HG03565 (cell line): ENCODE data around the gene CMIP.

Experiments
- ATAC-seq: cut with Tn5 transposase; IDR thresholded peaks from one replicate; pipeline ENCODE4 v1.9.1; 2021; ENCODE audit warnings: mild to moderate bottlenecking, moderate library complexity; ENCODE audit not compliant: unreplicated experiment

Gene CMIP

DNA sequence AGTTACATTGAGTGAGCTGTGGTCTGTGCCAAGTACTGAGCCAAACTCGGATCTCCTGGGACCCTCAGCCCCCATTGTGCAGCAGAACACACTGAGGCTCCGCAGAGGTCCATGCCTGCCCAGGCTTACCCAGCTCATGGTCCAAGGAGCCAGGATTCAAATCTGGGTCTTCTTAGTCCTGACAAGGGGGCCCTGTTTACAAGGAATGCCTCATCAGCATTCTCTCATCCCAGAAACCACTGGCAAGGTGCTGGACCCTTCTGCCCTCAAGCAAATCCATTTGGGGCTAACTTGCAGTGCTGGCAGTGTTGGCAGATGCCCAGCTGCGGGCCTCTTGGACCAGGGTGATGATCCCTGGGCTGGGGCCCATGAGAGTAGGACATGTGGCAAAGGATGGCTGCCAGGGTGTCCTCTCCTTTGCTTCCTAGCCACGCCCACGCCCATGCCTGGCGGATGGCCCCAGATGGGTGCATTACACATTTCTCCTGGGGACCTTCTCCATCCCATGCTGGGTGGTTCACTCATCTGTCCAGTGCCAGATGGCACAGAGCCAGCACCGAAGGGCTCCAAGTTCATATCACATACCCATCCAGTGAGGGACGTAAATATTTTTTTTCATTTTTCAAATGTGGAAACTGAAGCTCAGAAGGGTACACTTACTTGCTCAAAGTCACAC, 117.7 kb downstream of the CMIP start:
- no peak for ATAC-seq

GRCh38 chr16:81562926-81563325, 118.3 kb downstream of the CMIP start:
- no peak for ATAC-seq

DNA sequence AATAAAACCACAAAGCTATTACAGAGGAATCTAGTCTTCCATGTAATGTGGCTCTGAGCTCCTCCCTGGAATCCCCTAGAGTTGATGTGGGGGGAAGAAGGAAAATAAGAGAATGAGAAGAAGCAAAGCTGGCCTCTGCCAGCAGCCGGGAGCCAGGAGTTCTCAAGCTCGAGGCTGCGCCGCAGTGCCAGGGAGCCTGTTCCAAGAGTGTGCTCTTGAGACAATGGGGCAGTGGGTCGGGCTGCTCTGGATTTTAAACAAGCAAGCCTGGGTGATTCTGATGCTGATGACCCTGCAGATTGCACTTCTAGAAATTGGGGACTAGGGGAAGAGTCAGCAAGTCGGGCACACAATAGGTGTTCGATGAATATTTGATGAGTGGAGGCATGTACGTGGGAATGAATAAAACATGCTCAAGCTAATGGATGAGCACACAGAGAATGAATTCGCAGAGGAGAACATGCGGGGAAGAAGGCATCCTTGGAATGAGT, 119.9 kb downstream of the CMIP start:
- no peak for ATAC-seq

DNA sequence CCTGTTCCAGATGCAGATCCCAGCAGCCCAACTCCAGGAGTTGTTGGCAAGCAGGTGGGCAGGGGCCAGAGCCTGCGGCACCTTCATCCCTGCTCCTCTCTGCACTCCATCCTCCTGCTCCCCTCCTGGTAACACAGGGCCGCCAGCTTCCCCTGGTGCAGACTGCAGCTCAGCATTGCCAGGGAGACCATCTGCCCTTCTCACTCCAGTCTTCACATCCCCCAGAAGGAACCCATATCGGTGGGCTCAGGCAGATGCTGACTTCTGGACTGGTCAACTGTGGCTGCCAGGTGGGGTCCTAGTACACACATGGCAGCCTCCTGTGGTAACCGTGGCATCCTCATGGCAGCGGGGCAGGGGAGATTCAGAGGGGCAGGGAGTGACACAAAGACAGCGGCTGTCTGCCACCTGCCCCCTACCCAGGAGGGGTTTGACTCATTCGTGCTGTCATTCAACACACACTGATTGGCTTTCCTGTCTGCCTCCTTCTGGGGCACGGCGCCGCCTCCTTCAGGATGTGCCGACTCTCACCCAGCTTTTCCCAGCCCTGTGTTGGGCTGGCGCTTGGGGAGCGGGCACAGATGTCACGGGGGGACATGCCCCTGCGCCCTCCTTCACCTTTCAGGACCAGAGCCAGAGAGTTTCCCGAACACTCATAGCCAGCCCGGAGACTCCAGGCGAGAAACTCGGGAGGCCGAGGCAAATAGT, 120.9 kb downstream of the CMIP start:
- ATAC-seq = no peak

DNA sequence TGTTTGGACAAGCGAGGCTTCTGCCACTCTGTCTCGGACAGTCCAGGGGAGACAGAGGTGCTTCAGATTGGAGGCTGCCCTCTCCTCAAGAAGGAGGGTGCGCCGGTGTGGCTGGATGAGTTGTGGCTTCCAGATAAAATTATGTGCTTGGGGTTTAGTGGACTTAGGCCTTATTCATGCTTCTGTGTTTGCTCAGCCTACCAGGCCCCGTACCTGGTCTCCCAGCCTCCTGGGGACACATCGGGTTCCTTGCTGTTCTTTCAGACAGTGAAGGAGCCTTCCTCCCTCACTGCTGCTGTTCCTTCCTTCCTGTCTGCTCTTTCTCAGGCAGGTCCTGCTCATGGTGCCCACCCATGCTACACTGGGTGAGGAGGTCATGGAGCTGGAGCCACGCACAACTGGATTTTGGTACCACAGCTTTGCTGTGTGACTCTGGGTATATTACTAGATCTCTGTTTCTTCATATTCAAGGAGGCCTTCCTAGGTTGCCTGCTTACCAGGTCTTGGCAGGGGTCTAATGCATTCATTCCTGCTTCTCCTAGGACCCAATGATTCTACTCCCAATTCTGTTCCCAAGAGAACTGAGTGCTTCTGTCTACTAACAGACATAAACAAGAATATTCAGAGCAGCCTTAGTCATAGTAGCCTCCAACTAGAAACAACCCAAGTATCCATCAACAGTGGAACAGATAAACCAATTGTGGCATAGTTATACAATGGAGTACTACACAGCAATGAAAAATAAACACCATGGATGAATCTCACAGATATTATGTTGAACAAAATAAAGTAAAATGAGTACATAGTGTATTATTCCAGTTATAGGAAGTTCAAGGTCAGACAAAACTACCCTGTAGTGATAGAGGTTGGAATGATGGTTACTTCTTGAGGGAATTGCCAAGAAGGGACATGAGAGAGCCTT, 121.7 kb downstream of the CMIP start:
- ATAC-seq = no peak

GRCh38 chr16:81567087-81567486, 122.5 kb downstream of the CMIP start:
- ATAC-seq = no peak

DNA sequence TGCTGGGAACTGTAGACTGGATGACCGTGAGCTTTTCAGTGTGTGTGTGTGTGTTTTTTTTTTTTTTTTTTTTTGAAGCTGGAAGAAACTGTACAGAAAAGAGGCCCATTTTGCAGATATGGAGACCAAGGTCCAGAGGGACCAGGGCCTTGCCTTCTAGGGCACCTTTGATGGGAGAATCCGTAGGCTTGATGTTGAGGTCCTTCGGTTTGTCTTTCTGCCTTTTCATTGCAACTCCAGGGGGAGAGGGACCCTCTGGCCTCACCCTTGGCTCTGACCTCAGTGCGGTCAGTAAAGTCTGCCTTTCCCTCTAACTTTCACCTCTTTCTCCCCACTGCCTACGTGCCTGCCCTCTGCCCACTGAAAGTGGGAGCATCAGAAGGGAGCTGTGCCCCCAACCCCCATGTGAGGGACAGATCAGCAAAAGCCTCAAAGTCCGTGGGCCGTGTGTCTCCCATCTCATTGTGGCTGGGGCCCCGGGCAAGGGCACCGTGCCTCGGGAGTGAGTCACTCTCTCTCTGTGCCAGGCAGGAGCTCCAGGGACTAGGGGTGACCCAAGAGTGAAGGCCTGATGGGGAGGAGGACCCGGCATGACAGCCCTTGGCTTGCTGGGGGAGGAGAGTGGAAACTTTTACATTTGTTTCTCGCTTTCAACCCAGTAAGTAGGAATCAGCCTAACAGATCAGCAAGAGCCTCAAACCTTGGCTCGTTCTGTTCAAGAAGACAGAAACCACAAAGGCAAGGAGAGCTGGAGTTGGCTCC, 123.6 kb downstream of the CMIP start:
- no peak for ATAC-seq

DNA sequence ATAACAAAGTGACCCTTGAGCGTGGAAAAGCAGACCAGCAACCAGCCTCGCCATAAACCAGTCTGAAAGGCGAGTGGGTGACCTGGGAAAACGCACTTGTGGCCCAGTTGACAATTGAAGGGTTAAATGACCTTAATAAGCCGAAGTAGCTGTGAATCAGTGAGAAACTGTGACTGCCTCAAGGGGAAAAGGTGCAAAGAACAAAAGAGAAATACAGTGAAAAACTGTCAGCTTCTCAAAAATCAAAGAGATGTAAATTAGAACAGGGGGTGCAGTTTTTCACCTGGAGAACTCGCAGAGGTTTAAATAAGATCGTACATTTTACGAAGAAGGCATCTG, 124.1 kb downstream of the CMIP start:
- no peak for ATAC-seq

- ATAC-seq = no peak
These were observed 124.9 kb downstream of the CMIP start for GRCh38 chr16:81569361-81570034.

GRCh38 chr16:81570151-81570846, 125.7 kb downstream of the CMIP start:
- ATAC-seq = no peak

- ATAC-seq = no peak
These were observed 126.6 kb downstream of the CMIP start for GRCh38 chr16:81571175-81571574.

DNA sequence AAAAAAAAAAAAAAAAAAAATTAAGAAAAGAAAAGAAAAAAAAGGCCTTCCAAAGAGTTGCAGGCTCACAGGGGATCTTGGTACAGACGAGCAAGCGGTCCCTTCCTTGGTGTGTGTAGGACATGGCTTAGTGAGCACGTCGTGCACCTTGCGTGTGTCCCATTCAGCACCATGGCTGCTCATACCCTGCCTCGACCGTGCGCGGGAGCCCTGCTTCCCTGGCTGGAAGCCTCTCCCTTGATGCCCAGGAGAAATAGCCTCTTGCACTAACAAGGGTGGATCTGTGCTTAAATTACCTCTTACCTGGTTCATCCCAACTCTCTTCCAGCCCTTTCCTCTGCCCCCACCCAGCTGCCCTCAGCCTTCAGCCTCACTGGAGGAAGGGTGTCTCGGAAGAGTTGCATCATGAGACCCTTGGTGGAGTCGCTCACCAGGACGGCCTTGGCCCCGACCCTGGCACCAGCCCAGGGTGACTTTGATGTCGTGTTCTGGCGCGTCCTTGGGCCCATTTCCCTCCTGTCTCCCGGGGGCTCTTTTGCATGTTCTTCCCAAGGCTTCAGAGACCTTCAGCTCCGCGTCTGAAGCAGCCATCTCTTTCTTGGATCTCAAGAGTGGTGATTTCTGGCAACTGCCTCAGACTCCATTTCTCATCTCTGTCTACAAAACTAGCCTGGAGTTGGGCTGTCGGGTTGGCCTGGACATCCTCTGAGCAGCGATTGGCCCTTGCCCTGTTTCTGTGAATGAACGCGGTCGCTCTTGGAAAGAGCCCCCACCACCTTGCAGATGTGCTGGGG, 127.2 kb downstream of the CMIP start:
- ATAC-seq = no peak

- no peak for ATAC-seq
These were observed 128.0 kb downstream of the CMIP start for GRCh38 chr16:81572386-81573144.

- ATAC-seq = no peak
These were observed 129.0 kb downstream of the CMIP start for GRCh38 chr16:81573533-81574020.

GRCh38 chr16:81574168-81574567, 129.6 kb downstream of the CMIP start:
- ATAC-seq = no peak

DNA sequence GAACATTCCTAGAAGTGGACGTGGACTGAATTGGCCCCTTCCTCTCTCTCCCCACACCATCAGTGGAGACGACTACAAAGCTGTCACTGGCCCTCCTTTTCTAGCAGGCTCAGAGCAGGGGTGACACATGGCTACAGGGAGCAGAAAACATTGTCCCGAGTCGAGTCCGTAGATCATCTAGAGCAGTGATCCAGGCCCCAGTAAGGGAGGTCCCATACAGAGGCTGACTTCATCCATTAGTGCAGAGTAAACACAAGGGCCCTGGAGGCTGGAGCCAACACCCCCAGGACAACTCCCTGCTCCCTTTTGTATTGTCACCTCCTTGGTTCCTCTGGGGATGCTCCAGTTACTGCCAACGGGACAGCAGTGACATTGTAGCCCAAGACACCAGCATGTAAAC, 130.7 kb downstream of the CMIP start:
- no peak for ATAC-seq

- ATAC-seq = no peak
These were observed 131.2 kb downstream of the CMIP start for GRCh38 chr16:81575834-81576233.

- no peak for ATAC-seq
These were observed 132.1 kb downstream of the CMIP start for GRCh38 chr16:81576696-81577095.
